ENCODE data around the gene LEO1.

The LEO1 gene

DNA sequence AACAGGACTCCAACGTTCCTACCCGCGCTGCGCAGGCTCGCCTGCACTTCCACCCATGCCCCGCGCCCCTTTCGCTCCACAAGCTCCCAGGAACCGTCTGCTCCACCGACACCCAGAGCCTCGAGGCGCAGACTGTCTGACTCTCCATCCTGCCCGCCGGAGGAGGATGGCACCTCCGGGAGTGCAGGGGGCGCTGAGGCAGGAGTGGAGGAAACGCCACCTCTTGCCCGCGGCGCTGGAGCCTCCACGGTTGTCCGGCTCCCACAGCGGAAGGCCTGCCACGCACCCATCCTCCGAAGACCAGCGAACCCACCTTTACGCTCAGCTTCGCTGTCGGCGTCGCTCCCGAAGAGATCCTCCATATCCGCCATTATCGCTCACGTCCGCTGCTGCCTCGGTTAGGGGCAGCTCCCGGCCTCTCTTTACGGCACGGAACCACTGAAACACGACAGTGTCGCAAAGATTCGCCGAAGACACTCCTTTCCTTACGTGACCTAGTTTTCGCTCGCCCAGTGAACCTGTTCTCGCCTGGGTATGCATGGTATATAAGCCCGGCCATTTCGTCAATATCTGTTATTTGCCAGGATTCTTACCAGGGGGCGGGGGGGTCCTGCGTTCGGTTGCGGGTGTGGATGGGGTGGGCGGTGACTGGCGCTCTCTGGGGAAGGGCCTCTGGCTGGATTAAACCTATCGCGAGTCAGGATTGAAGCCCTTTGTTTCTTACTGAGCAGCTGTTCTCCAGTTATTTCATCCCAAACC lies at the start of gene LEO1:
LEO1 (minus strand) TSS at position 404 of the 759 bp plus-strand sequence; CDS start at position 371, 33 bp downstream.
- DNase-seq (ENCODE audit: low read depth in 2 of 2): peak; percentile 71 to 76

DNA sequence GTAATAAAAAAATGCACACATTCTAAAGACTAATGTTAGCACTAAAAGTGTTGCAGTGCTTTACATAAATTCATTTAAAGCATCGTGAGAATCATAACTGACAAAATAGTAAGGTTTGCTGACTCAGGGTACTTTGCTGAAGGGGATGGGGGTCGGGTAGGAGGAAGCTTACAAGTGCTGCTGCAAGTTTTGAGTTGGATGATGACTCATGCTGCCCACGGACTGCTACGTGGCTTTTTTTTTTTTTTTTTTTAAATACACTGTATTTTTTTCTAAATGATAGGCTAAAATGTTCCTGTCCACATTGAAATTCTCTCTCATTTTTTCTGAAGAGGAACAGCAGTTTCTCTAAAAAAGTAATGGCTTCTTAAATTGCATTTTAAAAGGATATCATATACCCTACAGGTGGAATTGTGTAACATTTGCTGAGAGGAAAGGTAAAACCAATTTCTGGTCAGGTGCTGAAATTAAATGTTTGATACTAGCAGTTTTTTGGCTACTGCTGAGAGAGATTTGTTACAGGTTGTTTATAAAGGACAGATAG lies 49.6 kb upstream of the LEO1 start:
- DNase-seq (ENCODE audit: low read depth in 2 of 2): peak; percentile 25 to 34

DNA sequence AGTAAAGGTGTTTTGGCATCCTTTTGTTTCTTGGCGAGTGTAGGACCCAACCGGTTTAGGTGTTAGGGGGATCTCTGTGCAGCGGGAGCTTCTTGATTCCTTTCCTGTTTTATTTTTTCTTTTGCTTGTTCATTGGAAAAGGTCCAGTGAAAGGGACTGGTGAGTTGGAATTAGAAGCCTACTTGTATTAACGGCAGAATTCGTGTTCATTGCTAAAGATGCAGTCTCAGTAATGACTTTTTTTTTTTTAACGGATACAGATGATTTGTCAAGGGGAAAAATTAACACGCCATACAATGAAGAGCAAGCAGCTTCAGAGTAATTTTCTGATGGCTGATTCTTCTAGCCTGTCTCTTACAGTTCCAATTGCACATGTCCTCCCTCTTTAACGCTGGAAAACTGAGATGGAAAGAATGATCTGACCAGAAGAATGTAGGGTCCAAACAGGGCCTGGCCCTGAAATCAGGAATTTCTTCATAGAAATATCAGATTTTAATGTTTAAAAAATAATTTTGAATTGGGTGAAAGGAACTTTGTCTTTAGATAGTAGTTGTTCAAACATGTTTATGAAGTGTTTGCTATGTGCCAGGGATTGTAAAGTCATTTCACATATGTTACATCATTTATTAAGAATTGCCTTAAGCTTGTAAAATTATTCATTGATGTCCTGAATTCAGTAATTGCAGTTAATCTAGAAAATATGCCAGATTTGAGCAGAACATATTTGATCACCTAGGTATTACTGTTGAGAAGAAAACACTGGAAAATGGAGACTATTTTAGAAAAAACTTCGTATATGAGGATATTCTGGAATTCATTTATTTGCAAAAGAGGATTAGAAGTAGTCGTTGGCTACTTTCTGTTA lies 48.9 kb upstream of the LEO1 start:
- DNase-seq (ENCODE audit: low read depth in 2 of 2): no peak

DNA sequence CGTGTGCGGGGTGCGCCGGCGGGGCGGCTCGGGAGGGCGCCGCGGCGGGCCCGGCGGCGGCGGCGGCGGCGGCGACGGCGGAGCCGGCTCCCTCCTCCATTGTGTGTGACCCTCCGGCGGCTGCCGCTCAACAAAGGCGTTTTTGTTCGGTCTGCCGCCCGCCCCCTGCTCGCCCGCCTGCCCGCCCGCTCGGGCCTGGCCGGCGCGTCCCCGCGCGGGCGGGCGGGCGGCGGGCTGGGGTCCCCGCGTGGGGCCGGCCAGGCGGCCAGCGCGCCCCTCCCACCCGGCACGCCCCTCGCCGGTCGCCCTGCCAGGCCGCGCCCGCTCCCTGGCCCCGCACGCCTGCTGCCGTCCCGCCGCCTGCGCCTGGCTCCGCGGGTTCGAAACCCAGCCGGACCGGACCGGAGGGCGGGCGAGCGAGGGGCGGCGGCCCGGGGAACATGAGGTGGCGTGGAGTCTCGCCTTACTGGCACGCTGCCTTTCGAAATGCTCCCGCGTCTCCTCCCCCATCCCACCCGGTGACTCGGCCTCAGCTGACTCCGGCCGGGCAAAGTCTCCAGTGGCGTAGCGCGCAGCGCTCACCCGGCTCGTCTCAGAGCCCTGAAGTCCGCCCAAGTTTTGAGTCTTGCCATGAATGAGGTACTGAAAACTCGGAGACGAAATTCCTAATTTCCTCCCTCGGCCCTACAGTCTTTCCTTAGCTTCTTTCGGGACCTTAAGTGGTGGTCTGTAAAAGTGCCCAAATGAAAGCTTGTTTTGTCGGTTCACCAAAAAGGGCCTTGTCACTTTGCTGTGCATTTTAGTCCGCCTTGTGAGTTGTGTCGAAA lies 48.0 kb upstream of the LEO1 start:
- DNase-seq (ENCODE audit: low read depth in 2 of 2): peak; percentile 22 to 23

DNA sequence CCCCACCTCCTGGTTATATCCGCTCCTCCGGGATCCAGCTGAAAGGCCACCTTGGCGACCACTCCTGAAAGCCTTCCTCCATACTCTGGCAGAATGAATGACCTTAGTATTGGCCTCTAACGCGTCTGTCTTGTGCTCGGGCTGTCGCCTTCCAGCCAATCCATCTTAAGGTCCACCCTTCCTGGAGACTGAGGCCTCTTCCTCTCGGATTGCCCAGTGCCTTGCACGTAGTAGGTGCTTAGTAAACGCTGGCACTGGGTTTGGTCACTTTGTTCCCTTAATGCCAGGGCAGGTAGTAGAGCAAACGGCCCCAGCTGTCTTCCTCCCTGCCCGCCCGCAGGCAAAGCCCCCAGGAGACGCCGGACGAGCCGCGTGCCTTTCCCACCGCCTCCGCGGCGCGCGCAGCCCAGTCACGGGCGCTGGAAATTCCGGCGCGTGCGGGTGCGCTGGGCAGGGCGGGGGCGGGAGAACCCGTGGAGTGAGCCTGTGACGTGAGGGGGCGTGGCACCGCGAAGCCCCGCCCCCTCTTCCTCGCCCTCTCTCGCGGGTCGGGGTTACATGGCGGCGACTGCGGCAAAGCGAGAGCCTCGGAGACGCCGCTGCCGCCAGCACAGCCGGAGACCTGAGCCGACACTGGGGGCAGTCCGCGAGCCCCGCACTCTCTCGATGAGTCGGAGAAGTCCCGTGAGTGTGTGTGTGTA lies 47.3 kb upstream of the LEO1 start, which contains the start of gene MAPK6:
MAPK6 (plus strand) TSS at position 527 of the 701 bp plus-strand sequence. CDS start 27,242 bp downstream, outside the sequence.
- peak; percentile 88 to 89 for DNase-seq (ENCODE audit: low read depth in 2 of 2)

DNA sequence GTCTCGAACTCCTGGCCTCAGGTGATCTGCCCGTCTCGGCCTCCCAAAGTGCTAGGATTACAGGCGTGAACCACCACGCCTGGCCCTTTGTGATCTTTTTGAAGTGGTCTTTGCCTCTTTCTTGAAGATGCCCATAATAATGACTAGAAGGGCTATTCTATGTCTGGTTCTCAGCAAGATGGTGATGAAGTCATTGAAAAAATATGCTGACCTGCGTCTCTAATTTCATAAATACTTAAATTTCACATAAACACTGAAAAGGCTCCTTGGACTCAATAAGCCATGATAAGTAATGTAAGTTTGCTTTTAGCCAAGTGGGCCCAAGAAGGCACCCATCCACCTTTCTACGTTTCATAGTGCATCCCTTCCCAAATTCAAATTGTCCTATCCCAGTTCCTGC lies 46.7 kb upstream of the LEO1 start:
- DNase-seq (ENCODE audit: low read depth in 2 of 2): no peak

DNA sequence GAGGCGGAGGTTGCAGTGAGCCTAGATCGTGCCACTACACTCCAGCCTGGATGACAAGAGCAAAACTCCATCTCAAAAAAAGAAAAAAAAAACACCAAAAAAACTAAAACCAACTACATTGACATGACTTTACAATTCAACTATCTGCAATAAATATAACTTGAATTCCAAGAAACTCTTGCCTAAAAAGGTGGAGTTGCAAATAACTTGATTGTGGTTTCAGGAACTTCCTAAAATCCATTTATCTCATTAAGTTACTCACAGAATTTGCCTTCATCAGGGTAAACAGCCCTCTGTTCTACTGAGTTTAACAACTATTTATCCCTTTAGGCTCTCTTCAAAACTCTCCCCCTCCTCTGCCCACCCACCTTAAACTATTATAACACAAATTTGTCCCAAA lies 44.7 kb upstream of the LEO1 start:
- DNase-seq (ENCODE audit: low read depth in 2 of 2): no peak

DNA sequence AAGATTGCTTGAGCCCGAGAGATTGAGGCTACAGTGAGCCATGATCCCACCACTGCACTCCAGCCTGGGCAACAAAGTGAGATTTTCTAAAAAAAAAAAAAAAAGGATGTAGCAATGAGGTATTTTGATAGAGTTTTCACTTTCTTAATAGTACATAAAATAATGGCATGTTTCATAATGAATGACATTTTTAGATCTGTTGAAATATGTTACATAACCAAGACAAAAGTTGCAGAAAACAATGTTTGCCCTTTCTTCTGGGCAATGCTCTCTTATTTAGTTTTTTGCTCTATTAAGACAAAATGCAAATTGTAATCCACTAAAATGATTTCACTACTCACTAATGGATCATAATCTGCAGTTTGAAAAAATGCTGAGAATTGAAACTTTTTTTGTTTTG lies 43.0 kb upstream of the LEO1 start:
- DNase-seq (ENCODE audit: low read depth in 2 of 2): no peak

DNA sequence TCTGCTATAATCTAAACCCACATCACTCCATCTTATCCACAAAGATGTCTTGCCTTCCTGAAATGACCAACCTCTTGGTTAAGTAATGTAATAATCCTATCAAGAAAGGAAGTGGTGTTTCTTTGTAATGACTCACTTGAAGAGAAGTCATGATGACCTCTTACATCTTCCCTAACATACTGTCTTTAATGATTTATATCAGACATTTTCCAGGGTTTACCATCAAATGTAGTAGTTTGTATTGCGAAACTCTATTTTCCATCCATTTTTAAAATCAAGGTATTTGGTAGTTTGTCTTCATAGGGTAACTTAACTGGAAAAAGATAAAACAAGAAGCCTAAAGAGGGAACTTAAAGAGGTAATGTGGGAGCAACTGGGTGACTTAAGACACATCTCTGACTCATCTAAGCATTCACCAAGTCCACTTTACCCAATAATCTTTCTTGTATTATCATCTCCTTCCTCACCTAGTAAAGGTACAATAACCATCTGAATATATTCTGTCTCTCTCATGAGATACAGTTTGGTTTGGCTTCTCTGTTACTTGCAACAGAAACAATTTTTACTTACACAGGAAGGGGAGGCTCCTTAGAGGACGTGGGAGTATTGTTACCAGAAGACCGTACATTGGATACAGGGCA lies 41.7 kb upstream of the LEO1 start:
- no peak for DNase-seq (ENCODE audit: low read depth in 2 of 2)

DNA sequence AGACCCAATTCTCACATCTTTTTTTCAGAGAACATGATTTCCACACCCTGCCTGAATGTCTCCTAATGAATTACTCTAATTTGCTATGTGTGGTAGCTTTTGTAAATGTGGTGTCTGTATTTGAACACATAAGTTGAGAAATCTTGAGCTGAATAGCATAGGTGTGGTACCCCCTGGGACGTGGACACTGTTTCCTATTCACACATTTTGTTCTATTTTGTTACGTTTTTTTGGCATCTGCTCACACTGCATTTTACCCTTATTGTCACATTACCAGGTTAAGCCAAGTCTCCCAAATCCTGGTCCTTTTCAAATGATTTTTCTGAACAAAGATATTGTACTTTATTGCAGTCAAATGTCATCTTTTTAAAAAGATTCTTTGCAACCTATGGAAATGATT lies 40.6 kb upstream of the LEO1 start:
- DNase-seq (ENCODE audit: low read depth in 2 of 2): no peak

DNA sequence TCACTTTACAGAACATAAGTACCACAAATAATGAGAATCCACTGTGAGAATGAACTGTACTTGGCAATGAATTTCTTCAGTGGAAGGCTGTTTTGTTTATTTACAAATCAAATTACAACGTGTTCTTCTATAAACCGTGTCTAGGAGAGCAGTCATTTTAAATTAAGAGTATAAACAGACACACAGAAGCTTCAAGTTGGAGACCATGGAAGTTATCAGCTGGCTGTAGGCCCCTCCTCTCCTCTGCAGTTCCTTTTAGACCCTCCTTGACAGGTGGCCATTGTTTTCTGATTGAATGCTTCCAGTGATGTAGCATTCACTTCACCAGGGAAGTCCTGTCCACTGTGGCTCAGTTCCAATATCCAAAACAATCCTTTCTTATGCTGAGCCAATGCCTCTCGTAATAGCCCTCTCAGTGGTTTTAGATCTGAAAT lies 40.1 kb upstream of the LEO1 start:
- no peak for DNase-seq (ENCODE audit: low read depth in 2 of 2)

DNA sequence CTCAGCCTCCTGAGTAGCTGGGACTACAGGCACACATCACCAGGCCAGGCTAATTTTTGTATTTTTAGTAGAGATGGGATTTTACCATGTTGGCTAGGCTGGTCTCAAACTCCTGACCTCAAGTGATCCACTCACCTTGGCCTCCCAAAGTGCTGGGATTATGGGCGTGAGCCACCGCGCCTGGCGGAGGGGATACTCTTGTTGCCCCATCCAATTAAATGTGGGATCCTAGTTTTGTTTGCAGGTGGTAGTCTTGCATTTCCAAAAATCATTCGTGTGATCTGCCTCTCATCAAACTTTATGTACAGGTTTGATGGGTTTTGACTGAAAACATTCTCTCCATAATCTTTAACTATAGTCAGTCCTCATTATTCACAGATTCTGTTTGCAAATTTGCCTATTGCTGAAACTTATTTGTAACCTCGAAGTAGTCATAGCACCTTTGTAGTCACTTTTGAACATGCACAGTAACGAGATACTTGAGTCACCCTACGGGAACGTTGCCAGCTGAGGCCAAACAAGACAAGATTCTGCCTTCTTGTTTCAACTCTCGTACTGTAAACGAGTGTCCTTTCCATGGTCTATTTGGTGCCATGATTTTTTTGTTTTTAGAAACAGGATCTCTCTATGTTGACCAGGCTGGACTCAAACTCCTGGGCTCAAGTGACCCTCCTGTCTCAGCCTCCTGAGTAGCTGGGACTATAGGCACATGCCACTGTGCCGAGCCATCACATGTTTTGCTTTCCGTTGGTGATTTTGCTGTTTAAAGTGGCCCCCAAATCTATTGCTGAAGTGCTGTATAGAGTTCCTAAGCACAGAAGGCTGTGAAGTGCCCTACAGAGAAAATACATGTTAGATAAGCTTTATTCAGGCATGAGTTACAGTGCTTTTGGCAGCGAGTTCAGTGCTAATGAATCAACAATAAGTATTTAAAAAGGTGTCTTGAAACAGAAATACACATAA lies 39.3 kb upstream of the LEO1 start:
- DNase-seq (ENCODE audit: low read depth in 2 of 2): no peak

DNA sequence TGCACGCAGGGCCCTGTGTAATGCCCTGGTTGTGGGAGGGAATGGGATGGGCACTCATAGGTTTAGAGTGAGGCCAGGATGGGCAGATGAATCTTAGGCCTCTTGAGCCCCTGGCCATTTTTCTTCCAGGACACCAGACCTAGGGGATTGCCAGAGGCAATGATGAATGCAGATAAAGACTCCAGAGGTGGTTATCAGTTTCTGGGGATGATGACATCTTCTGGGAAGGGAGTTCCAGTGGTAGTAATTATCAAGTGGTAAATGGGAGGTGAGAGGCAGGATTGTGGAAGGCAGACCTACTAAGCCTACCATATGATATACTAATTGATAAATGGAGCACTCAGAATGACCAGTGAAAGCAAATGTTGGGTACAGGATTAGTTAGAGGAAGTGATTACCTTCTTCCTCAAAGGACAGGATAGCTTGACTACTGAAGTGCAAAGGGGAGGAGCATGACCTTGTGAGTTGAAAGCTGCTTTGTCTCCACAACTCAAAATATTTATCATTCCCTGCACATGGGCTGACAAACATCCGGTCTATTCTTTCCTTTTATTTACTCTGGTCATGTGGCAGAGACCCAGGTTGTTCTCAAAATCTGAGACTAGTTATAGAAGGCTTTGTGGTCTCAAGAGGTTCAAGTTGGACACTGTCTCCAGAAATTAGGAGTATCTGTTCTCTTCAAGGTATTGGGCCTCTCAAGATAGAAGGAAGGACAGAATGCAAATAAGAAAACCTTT lies 37.3 kb upstream of the LEO1 start:
- no peak for DNase-seq (ENCODE audit: low read depth in 2 of 2)

DNA sequence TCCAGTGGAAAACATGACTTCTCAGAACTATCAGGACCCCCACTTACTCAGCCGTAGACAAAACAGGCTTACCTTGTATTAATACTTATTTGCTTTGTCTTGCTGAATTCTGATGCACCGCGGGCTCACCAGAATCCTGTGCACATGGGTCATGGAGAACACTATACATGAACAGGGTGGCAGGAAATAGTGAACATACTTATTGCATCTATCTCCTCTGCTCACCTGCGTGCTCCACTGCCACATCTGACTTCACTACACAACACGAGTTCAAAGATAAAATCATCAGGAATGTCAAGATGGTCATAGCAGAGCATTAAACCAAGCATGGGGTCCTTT lies 36.8 kb upstream of the LEO1 start:
- DNase-seq (ENCODE audit: low read depth in 2 of 2): no peak

DNA sequence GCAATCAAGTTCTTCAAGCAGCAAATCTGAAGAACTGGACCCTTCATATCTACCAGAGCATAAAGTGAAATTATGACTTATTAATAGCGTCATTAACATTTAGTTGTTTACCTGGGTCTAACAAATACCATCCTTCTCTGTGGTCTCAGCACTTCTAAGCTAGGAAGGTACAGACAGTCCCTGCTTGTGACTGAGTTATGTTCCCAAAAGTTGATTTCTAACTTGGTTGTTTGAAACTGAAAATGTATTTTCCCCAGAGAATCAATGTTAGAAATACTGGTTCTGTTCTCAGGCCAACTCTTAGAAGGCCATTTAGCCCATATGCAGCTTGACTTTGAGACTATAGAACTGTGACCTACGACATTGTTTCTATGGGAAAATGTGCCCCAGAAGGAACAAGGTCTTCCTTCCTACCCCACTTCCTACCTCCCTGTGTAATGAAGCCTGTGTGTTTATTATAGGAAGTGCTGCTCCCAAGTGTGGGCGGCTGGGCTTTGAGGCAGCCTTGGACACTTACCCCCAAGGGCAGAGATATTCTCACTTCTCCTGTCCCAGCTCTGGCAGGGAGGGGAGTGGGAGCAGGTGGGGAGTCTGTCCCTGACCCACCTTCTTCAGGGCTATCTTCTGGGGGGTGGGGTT lies 35.2 kb upstream of the LEO1 start:
- no peak for DNase-seq (ENCODE audit: low read depth in 2 of 2)

DNA sequence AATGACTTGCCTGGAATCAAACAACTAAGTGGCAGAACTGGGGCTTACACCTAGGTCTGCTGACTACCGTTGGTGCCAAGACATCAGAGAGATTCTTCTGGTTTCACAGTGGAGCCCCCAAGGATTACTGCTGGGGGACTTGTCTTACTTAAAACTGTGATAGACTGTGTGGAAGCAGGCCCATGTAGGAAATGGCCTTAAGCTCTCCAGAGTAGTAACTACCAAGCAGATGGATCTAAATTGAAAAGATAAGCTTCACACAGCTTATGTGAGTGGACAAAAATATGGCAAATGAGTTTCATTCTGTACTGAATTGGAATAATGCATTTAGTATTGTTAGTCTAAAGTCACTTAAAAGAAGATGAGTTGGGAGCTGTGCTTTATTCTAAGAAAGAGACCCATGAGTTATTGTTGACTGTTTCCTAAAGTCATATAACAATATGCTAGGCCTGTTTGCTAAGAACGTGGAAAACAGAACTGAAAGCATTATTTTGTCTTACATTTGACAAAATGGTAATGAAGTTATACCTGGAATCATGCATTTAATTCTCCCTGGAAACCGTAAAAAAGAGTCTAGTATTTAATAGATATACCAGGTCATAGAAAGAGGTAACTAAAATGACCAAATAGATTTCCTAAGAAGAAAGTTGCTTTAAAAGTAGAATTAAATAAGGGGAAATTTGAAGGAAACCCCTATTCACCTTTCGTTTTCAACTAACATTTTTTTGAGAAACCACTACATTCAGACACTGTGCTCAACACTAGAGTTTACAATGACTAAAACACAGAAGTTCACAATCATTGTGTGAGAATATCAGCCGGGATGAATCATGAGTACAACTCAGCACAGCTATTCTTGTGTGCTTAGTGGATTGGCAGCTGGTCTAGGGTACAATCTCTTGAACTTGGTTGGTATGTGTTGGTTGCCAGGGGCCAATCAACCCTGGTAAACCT lies 34.4 kb upstream of the LEO1 start:
- no peak for DNase-seq (ENCODE audit: low read depth in 2 of 2)

DNA sequence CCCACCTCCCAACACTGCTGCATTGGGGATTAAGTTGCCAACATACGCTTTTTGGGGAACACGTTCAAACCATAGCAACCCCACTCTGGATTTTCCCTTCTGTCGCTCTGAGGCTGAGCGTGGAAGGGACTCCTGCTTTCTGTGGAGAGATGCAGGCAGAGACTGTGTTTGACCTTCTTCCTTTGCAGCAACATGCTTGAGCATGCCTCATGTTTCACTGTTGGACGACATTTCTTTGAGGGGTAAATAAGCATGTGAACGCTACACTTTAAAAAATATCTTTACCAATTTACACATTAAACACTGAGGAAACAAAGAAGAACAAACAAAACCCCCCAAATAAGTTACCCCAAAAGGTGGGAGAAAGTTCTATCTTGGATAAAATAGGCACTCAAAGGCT lies 33.2 kb upstream of the LEO1 start:
- DNase-seq (ENCODE audit: low read depth in 2 of 2): no peak
